GM12892 (cell line): ENCODE results near the gene CLDN5.

Source experiments
- POLR2A ChIP-seq: IDR thresholded peaks from 2 replicates; pipeline ENCODE4 v1.6.1; 2011; ENCODE audit warnings: low read depth, low read length, control low read depth
- POLR2AphosphoS5 ChIP-seq: IDR thresholded peaks from 2 replicates; pipeline ENCODE4 v1.6.1; 2011; ENCODE audit warnings: low read depth, low read length, control low read depth
- TAF1 ChIP-seq: IDR thresholded peaks from 2 replicates; pipeline ENCODE4 v1.6.1; 2011; ENCODE audit warnings: low read depth, mild to moderate bottlenecking, control low read depth, low read length, borderline replicate concordance

DNA sequence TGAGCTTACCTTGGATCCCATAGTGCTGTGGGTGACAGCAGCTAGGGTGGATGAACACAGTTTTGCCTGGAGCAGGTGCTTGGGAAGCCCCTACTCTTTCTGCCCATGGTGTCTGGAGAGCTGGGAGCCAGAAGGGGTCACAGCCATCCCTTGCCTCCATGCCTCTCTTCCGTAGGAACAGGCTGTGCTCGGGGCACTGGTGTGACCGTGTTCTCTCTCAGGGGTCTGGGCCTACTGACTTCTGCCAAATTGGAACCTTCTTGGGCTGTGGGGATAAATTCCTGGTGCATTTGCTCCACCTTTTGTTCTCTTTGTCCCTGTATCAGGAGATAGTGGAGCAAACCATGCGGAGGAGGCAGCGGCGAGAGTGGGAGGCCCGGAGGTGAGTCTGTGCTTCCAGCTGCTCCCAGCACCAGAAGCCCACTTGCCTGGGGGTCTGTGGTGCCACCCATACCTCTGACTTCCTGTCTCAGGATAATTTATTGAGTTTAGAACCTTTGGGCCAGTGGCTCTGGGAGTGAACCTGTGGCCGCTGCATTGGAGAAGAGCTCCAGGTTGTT is 30.1 kb downstream of the CLDN5 start:
- no peak for TF ChIP-seq POLR2A
- TF ChIP-seq POLR2AphosphoS5 = no peak
- TF ChIP-seq TAF1 = no peak
